GDM1 (cell line): Measurements from ENCODE around the gene MAN2A1.

Source experiments
- DNase-seq: peaks from one replicate; lab custom pipeline; 2025; lab: John Stamatoyannopoulos, UW

The MAN2A1 gene

DNA sequence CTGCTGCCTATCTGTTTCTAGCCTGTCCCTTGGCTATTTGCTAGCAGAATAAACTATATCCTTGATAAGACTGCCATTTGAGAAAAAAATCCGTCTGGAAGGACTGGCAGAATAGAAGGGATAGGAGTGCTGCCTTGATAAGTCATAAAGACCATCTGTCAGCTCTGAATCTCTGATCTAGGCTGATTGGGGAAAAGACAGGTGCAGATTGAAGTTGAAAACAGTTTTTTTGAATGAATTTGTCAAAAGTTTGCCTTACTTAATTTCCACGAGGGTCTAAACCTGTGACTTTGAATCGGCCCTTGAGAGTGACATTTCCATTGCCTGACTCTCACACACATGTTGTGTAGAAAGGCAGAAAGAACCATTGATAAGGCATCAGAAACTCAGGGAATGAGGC is 218.6 kb downstream of the MAN2A1 start:
- DNase-seq: no peak

DNA sequence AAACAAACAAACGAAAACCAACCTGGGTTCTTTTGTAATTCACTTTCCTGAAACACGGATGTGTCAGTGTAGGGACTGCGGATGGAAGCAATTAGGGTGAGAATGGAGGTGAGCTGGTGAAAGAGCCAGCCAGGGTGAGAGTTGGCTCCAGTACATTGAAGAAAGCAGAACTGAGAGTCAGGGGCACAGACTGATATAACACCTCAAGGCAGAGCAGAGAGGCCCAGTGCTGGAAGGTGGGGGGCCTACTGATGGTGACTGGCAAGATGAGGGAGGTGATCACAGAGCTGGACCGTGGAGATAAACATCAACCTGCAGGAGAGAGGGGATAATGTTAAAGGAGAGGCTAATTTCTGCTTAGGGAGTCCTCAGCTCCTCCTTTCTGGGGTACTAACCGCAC is 221.1 kb downstream of the MAN2A1 start:
- no peak for DNase-seq

DNA sequence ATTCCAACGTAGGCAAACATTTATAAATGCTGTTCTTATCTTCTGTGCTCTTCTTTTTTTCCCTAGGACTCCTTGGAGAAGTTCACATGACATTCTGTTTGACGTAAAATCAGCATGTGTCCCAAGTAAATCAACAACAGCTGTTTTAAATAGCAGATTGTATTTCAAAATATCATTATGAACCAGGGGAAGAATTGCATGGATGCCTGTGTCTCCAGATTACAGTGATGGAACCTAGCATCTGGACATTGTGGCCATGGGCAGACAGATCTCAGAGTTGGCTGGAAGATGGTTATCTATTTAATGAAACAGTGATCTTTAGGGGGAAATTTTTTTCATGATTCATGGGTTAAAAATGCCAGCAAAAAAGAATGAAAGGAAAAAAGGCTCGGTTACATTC is 222.0 kb downstream of the MAN2A1 start:
- no peak for DNase-seq

DNA sequence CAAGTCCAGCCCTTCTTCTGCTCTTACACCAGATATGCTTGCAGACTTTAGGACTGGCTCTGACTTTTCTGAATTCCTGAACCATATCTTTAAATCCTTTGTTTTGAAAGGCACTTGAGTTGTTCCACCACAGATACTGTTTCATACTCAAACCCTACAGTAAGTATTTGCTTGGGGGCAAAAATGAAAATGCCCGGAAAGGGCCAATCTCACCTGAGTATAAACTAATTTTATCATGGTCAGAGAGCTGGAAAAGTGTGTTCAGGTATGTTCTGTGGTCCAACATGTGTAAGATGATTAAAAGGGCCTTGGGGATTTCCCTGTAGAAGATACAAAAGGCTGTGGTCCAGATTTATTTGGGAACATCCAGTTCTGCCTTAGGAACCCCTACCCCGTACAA is 225.2 kb downstream of the MAN2A1 start:
- DNase-seq: no peak

DNA sequence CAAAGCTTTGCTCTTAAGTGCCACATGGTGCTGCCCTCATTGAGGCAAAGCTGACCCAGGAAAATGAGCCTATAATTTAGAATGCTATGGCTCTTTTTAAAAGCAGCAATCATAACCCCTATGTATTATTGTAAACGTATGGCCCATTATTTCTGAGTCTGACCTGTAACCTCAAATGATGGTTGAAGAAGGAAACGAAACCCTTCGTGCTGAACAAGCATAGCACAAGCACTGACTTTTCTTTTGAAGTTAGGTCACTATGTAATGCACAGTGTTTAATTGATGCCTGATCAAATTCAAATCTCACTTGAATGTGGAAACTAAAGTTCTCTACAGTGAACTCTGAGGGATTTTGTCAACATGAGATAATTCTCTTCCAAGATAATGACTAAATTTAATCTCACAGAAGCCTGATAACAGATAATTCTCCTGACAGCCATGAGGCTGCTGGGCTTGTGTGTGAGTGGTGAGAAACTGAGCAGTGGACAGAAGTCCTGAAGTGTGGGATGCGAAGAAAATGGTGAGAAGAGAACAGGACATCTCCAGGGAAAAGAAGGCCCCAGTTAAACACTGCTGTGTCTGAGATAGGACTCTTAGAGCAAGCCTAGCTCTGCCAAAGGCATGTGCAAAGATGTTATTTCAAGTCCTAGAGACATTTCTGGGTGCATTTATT is 226.9 kb downstream of the MAN2A1 start:
- no peak for DNase-seq
